Activated B cell treated with CpG ODN at 0.5 μM for 24 hours (primary cell): Measurements from ENCODE around the gene ST6GALNAC4. TPM values are rescaled to one million over a fixed set of nuclear protein-coding genes. Genes with fewer than 3 reads are reported as not detected.
A peak's percentile ranks its signal among the peaks of the same experiment; 100 is the strongest.

Experiments
- ATAC-seq: fragments of 200-7000 bp; cut with Tn5 transposase; one replicate; pipeline ENCODE4 v1.10.0; 2021; ENCODE audit warnings: low read depth, mild to moderate bottlenecking, moderate library complexity
- CTCF ChIA-PET: fragments of 350-600 bp; sonication (Branson Sonifier 250); formaldehyde crosslinking; loops from one replicate; lab custom pipeline; 2021; ENCODE audit warnings: antibody characterized with exemption; lab: Charles Lee
- POLR2A ChIA-PET: fragments of 350-600 bp; sonication (Branson Sonifier 250); formaldehyde crosslinking; loops from one replicate; lab custom pipeline; 2021; ENCODE audit warnings: antibody characterized with exemption; lab: Charles Lee
- DNase-seq: peaks from one replicate; pipeline ENCODE4 v3.0.0; 2022
- H3K27ac Mint-ChIP-seq: one replicate; pipeline ENCODE4 v1.8.0; 2020; ENCODE audit warnings: mixed read lengths
- H3K27me3 Mint-ChIP-seq: one replicate; pipeline ENCODE4 v1.8.0; 2021; ENCODE audit warnings: mixed read lengths
- H3K36me3 Mint-ChIP-seq: one replicate; pipeline ENCODE4 v1.8.0; 2021; ENCODE audit warnings: low read depth, mixed read lengths
- H3K4me1 Mint-ChIP-seq: one replicate; pipeline ENCODE4 v1.8.0; 2021; ENCODE audit warnings: mixed read lengths
- H3K4me3 Mint-ChIP-seq: one replicate; pipeline ENCODE4 v1.8.0; 2020; ENCODE audit warnings: mild to moderate bottlenecking, mixed read lengths
- H3K9me3 Mint-ChIP-seq: one replicate; pipeline ENCODE4 v1.8.0; 2020; ENCODE audit warnings: mixed read lengths
- CTCF ChIP-seq: fragments of 200-600 bp; IDR thresholded peaks from one replicate; pipeline ENCODE4 v1.8.0; 2022; ENCODE audit warnings: antibody characterized with exemption, mild to moderate bottlenecking
- intact Hi-C: fragments of 100-400 bp; cut with micrococcal nuclease; formaldehyde crosslinking; loops from one replicate; pipeline ENCODE4 v1.15.1; 2024
- total RNA-seq: library from RNA; stranded (reverse); gene quantifications from 2 replicates; pipeline ENCODE4 v1.2.3, GENCODE V29; 2022

Gene ST6GALNAC4
- total RNA-seq, 1 donor from 2014 or later: 85.4 TPM

GRCh38 chr9:127877566-127877998, 39.3 kb downstream of the ST6GALNAC4 start, which contains the start of gene AK1:
Gene AK1 (minus strand): TSS chr9:127877675. CDS start chr9:127874617, 3,058 bp downstream.
- Mint-ChIP-seq H3K4me1 (peaks cover 28% of the 10 kb centered on the region), H3K4me3 (peak within 1 kb of the TSS; percentile 62), H3K27ac (no peak within 1 kb of the TSS), H3K9me3 (no peaks in the 10 kb centered on the region), H3K27me3 (no peaks in the 10 kb centered on the region), H3K36me3 (no peaks in the 10 kb centered on the region)
- no peak for TF ChIP-seq CTCF
- DNase-seq: no peak
- CTCF ChIA-PET: interaction anchor here (1.4 kb wide), 1 partner anchor 8 kb away, joined by 5 read pairs; no protein-coding TSS in a partner anchor
- intact Hi-C loops: no loop called here
- ATAC-seq: peak; percentile 5
- POLR2A ChIA-PET: interaction anchor here (0.8 to 1.0 kb wide), 2 partner anchors 8 to 39 kb away, joined by 3 read pairs; no protein-coding TSS in a partner anchor

DNA sequence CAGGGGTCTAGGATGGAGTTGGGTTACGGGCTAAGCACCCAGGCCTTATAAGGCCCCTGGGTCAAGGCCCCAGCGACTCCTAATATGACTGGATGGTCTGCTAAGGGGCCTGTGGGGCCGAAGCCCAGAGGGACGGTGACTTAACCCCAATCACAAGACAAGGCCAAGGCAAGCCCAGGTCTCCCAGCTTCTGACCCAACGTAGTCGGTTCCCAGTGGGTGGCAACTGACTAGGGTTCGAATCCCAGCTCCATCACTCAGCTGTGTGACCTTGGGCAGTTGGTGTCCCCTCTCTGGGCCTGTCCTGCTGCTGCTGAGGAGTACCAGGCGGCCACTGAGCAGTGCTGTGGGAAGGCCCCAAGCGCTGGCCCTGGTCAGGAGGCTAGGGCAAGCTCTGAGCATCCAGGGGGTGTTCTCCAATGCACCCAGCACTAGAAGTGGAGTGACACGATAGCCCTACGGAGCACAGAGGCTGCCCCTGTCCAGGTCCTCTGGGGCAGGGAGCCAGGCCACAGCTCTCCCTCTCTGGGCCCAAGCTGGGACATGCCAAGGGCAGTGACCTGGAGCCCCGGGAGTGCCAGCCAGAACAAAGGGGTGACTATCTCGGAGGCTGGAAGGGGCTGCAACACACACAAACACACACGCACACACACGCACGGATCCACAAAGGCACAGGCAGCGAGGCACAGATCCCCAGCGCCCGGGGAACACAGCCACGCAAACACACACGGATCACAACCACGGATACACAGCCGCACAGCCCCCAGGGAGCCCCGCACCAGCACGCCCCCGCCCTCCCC, 39.9 kb downstream of the ST6GALNAC4 start:
- peaks cover 25% of the 10 kb centered on the region for H3K4me1 Mint-ChIP-seq
- intact Hi-C loops: no loop called here
- no peaks in the 10 kb centered on the region for H3K36me3 Mint-ChIP-seq
- H3K27ac Mint-ChIP-seq: no peak overlapping the region
- peak overlapping the region; percentile 62 for H3K4me3 Mint-ChIP-seq
- H3K27me3 Mint-ChIP-seq: no peaks in the 10 kb centered on the region
- ChIA-PET POLR2A (no interaction called here), CTCF (interaction anchor here (0.8 to 1.4 kb wide), 2 partner anchors 7 to 14 kb away, joined by 3 to 5 read pairs; no protein-coding TSS in a partner anchor)
- H3K9me3 Mint-ChIP-seq: no peaks in the 10 kb centered on the region
- TF ChIP-seq CTCF: no peak
- DNase-seq (no peak), ATAC-seq (peak; percentile 28)

- no peaks in the 10 kb centered on the region for H3K9me3 Mint-ChIP-seq
- H3K4me3 Mint-ChIP-seq: no peak overlapping the region
- no peak overlapping the region for H3K27ac Mint-ChIP-seq
- TF ChIP-seq CTCF: no peak
- H3K27me3 Mint-ChIP-seq: no peaks in the 10 kb centered on the region
- no peaks in the 10 kb centered on the region for H3K36me3 Mint-ChIP-seq
- intact Hi-C loops: no loop called here
- H3K4me1 Mint-ChIP-seq: peaks cover 24% of the 10 kb centered on the region
- CTCF ChIA-PET: interaction anchor here (0.8 kb wide), 1 partner anchor 13 kb away, joined by 3 read pairs; no protein-coding TSS in a partner anchor
- no peak for DNase-seq
- POLR2A ChIA-PET: interaction anchor here (1.1 kb wide), 1 partner anchor 11 kb away, joined by 3 read pairs; no protein-coding TSS in a partner anchor
- ATAC-seq: no peak
Measured at GRCh38 chr9:127876026-127876763, 40.6 kb downstream of the ST6GALNAC4 start.

DNA sequence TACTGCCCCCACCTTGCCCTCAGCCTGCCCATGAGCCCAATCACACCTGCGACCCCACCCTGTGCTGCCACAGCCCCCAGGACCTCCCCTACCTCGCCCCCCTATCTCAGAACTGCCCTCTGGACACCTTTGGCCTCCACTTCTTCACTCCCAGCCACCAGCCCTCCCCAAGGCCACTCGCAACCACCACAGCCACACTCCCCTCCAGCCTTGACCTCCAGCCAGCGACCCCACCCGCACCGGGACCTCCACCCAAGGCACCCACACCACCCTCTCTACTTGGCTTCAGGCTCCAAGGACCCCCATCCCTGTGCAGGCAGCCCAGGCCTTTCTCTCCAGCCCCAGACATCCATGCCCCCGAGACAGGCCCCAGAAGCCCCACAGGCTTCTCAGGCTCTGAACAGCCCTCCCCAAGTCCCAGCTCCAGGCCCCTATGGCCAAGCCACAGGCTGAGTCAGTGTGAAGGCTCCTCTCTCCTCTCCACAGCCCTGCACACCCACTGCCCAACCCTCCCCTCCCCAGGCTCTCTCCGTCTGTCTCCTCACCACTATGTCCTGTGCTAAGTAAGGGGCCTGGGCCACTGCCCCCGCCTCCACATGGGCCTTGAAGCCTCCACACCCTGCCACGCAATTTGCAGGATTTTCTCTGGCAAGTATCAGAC, 41.4 kb downstream of the ST6GALNAC4 start:
- peaks cover 24% of the 10 kb centered on the region for H3K4me1 Mint-ChIP-seq
- no peak overlapping the region for H3K27ac Mint-ChIP-seq
- ChIA-PET CTCF (no interaction called here), POLR2A (interaction anchor here (0.6 to 1.1 kb wide), 2 partner anchors 10 to 163 kb away, joined by 3 to 5 read pairs; no protein-coding TSS in a partner anchor)
- ATAC-seq (no peak), DNase-seq (no peak)
- H3K27me3 Mint-ChIP-seq: no peaks in the 10 kb centered on the region
- H3K9me3 Mint-ChIP-seq: no peaks in the 10 kb centered on the region
- no peak overlapping the region for H3K4me3 Mint-ChIP-seq
- no peak for TF ChIP-seq CTCF
- no peaks in the 10 kb centered on the region for H3K36me3 Mint-ChIP-seq
- intact Hi-C loops: no loop called here
